ENCODE results near the gene MLC1.

Gene MLC1

DNA sequence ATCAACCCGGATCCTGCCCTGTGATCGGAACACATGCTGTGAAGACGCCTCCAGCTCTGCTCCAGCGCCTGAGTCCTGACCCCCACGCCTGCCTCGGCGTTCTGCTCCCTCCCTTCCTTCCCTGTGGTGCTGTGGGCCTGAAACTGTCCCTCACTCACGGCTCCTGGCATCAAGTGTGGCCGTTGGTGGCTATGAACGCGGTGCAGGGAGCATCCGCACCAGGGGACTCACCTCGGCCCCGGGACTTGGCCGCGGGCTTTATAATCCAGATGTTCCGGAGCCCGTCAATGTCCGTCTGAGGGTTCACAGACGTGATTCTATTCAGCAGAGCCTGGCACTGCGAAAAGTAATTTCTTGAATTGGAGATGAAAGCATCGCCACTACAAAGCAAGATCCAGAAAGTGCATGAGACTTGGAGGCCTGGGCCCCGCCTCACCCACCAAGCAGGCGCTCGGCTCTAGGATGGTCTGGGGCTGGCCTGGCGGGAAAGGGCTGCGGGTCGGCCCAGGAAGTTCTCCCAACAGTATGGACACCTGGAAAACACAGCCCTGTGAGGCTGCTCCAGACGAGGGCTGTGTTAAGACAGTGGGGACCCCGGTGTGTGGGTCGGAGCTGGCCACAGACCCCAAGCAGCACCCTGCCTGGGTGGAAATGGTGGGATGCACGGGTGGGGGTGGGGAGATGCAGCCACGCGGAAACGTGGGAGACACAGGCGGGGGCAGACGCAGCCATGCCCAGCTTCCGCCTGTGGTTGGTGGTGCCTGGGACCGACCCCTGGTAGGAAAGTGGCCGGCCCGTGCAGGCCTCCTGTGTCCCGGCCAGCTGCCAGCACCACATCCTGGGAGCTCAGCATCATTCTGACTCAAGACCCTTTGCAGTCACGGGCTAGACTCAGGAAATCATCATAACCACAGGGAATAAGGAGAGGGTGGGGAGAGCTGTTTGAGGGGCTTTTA is 50.8 kb downstream of the MLC1 start:
- no peak for DNase-seq

GRCh38 chr22:50032941-50033601 is 52.2 kb downstream of the MLC1 start:
- DNase-seq: no peak

DNA sequence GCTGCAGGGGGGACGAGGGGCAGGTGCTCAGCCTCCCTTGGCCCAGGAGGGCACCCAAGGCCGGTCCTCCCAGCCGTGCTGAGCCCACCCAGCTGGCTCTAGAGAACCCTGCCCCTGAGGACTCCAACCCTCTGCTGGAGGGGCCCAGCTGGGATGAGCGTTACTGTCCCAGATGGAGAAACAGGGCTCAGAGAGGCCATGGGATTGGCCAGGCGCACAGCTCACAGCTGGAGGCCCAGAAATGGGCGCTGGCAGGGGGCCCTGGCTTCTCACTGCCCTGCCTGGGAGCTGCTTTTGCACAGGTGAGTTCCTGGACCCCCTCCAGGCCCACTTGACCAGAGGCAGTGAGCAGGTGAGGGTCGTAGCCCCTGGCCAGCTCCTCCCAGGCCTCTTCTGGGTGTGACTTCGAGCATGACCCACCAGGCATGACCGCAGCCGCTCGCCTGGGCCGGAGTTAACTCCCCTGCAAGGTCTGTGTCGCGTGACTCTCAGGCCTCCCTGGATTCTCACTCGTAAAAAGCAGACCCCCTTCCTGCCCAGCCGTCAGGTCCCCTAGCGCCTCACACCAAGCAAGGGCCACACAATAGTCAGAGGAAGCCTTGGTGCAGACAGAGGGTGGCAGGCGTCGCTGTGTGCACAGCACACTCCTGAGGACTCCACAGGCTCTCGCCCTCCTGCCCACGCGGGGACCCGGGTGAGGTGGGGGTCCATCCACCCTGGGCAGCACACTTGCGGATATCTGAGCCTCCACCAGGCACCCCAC is 52.9 kb downstream of the MLC1 start:
- no peak for DNase-seq

DNA sequence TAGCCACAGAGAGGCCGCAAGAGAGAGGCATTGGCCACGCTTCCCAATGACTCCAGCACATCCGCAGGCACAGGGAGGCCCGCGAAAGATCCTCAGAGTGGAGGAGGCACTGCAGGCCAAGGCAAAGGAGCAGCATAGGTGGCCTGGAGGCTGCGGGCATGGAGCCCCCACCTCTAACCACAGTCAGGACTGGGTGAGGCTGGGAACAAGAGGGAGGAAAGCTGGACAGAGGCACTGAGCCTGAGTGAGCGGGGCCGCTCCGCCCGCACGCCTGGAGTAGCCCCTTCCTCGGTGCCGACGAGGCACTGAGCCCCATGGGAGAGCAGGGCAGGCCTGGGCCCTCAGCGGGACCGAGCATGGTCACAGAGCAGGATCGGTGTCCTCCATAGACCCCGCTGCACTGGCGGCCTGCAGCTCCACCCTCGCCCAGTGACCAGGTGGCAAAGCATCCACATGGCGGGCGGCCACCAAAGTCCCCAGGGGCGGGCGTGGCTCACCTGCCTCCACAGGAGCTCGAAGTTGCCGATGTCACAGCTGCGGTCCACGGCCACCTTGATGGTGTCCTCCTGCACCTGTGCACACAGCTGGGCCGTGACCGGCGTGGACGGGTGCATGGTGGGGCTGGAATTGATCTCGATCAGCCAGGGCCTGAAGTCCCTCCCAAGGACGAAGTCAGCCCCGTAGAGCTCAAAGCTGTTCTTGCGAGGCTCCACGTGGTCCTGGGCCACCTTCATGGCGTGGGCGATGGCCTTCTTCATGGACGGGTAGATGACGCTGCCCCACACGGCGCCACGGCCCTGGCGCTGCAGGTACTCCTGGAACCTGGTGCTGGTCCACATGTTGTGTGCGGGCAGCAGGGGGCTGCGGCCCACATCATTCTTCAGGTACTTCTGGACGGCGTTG is 53.8 kb downstream of the MLC1 start:
- DNase-seq: no peak

DNA sequence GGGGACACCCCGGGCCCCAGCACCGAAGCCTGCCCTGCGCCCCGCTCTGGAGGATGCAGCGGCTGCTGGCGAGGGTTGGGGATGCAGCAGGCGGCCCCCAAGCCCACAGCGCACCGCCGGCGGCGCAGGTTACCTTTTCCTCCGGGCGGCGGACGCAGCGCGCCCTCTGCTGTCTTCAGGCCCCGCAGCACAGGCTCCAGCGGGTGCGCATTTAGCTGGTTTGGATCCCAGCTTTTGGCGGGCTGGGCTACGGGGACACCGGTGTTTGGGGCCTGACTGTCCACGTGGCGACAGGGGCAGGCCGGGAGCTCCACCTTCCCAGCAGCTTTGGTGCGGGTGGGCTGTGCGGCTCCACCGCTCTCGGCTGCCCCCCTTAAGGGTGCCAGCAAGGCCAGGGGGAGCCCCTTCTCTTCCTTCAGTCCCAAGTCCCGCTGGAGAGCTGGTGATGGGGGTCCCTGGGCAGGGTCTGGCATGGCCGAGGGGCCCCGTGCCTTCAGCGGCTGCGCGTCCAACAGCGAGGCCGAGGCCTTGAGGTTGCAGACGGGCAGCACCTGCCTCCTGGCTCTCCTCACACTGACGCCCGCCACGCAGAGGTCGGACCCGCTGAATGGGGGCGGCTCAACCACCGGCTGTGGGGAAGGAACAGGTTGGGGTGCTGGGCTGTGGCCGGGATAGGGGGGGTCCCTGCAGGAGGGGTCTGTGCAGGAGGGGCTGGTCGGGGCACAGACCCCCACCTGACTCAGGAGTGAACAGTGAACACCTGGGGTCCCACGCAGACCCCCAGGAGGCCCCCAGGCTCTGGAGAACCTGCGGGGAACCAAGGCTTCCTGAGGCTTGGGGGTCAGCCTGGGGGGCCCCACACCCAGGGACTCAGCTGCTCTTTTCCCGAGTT is 54.7 kb downstream of the MLC1 start:
- DNase-seq: peak; percentile 48

GRCh38 chr22:50027639-50028537 is 57.3 kb downstream of the MLC1 start:
- no peak for DNase-seq

DNA sequence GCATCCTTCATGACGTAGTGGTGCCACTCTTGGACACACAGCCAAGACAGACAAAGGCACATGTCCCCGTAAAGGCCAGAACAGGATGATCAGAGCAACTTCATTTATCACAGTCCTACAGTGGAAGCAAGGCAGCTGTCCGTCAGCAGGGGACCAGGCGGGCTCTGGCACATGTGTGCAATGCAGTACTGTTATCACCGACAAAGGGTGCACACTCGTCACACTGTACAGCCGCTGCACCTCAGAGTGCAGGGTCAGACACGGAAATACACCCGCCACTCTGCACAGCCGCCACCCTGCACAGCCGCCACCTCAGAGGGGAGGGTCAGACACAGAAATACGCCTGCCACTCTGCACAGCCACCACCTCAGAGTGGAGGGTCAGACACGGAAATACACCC is 59.2 kb downstream of the MLC1 start:
- DNase-seq: no peak

DNA sequence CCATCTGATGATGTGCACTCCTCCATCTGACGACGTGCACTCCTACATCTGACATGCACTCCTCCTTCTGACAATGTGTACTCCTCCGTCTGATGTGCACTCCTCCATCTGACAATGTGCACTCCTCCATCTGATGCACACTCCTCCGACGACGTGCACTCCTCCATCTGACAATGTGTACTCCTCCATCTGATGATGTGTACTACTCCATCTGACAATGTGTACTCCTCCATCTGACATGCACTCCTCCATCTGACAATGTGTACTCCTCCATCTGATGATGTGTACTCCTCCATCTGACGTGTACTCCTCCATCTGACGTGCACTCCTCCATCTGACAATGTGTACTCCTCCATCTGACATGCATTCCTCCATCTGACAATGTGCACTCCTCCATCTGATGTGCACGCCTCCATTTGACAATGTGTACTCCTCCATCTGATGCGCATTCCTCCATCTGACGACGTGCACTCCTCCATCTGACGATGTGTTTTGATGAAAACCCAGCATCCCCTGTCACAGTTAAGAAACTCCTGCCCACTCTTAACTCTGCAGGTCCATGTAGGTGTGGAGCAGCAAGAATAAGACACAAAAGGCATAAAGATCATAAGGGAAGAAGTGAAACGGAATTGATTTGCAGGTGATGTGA is 62.9 kb downstream of the MLC1 start:
- no peak for DNase-seq

- DNase-seq: no peak
These were observed 64.6 kb downstream of the MLC1 start for GRCh38 chr22:50020606-50021005.

DNA sequence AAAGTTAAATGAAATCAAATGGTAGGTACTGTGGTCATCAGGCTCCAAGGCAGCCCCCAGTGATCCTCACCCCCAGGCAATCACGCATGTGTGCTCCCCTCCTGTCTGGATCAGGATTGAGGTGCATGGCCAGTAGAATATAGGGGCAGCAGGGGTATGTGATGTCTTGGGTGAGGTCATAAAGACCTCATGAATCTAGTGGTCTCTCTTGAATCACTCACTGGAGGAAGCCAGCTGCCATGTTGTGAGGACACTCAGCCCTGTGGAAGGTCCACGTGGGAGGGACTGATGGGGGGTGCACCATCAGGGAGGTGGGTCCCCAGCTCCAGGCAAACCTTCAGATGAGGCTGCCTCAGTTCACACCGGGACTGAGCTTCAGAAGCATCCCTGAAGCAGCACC is 65.9 kb downstream of the MLC1 start:
- no peak for DNase-seq

DNA sequence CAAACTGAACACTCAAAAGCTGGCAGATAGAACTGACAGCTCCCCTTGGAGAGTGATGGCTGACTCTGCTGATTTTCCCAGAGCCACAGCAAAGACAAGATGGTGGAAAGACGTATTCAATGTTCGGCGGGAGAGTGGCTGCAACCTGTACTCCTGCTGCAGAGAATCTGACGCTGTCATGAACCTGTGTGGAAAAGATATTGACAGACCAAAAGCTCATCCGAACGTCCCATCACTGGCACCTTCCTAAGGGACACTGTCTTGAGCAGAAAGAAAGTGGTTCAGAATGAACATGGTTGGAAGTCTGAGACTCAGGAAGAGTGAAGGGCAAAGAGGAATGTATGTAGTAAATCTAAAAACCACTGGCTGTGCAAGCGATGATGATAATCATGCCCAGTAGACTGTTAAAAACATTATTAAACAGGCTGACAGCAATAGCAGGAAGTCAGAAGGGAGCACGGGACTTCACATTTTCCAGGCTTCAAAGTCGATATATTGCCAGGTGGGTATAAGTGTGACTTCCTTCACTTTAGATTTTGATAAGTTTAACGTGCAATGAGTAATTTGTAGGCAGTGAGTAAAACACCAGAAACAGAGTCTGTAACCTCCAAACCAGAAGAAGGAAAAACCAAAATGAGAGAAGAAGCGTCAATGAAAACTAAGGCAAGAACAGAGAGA is 66.5 kb downstream of the MLC1 start:
- DNase-seq: no peak

GRCh38 chr22:50017701-50018224 is 67.5 kb downstream of the MLC1 start:
- DNase-seq: no peak

DNA sequence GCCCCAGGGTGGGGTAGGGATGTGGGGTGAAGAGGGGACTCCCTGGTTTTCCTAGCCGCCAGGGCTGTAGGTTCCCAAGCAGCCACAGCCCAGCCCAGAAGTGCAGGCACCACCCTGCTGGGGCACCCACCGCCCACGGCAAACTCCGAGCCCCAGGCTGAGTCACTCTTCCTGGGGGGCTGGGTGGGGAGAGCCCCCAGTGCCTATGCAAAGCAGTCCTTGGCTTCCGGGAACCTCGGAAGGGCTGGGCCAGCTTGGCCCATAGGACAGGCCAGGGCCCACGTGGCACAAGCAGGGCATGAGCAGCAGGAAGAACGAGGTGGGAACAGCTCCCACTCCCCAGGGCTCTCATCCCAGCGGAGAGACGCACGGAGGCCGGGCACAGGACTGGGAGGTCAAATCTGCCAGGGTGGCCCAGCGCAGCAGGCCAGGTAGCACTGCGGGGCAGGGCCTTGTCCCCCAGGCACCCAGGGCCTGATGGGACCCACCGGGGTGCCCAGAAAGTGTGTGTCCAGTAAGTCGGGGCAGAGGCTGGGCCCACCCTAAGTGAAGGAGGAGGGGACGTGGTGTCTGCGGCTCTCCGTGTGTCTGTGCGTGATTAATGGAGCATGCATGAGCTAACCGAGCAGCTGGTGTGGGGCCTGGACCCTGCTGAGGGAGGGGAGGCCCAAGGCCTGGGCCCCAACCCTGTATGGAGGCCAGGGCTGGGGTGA is 68.1 kb downstream of the MLC1 start:
- DNase-seq: no peak

- no peak for DNase-seq
These were observed 68.8 kb downstream of the MLC1 start for GRCh38 chr22:50016308-50016987.

DNA sequence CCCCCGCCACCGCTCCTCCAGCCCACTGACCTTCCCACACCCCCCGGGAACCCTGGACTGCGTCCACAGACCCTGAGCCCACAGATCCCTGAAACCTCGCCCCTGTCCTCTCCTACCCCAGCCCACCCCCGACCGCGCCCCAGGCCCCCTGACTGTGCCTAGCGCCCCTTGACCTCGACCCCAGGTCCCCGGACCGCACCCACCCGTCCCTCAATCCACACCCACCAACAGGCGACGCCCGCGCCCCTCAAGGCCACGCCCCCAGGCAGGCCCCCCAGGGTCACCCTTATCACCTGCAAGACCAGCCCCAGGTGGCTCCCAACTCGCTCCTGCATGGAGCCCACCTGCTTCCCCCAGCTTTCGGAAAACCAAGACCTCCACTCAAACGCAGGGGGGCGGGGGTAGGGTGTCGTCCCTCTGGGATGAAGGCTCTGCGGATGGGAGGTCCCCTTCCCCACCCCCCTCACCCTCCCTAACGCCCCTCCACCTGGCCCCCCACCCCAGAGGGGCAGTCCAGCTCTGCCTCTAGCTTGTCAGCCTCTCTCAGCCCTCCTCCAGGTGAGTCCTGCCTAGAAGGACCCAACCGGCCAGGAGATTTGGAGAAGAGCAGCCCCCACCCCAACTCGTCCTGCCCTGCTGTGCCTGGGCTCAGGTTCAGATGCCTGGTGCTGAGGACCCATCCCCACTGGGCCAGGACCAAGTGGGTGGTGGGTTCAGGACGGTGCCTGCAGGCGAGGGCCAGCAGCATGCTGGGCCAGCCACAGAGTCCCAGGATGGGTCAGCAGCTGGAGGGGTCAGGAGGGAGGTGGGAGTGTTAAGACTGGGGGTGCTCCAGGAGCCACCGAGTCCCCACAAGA is 69.5 kb downstream of the MLC1 start:
- no peak for DNase-seq

GRCh38 chr22:50014655-50015401 is 70.4 kb downstream of the MLC1 start:
- no peak for DNase-seq

Data from fibroblast of skin of right quadriceps (primary cell).